SK-N-DZ (cell line): ENCODE measurements around the gene SPPL3.
"Not testable (repeated sequence)": the region's sequence is repeated elsewhere in the genome, so short reads cannot be mapped to it uniquely, and the experiment has no call there.

Experiments used
- DNase-seq: peaks from one replicate; pipeline ENCODE4 v3.0.0-alpha.2; 2015; ENCODE audit warnings: low spot score

SPPL3 gene

GRCh38 chr12:120920178-120920577, 16.0 kb upstream of the SPPL3 start:
- no peak for DNase-seq

GRCh38 chr12:120917748-120918147, 13.6 kb upstream of the SPPL3 start:
- DNase-seq, result no peak

GRCh38 chr12:120916561-120916960, 12.4 kb upstream of the SPPL3 start:
- no peak for DNase-seq

GRCh38 chr12:120914794-120915193, 10.6 kb upstream of the SPPL3 start:
- DNase-seq, result no peak

- no peak for DNase-seq
Observed at GRCh38 chr12:120909633-120910298, 5.6 kb upstream of the SPPL3 start.

GRCh38 chr12:120905856-120906384, 1.8 kb upstream of the SPPL3 start:
- DNase-seq, result no peak

- peak; percentile 45 for DNase-seq
Observed at GRCh38 chr12:120903412-120904196, 554 bp downstream of the SPPL3 start.

GRCh38 chr12:120902846-120903411, 1.2 kb downstream of the SPPL3 start:
- DNase-seq, result no peak

- DNase-seq, result no peak
Observed at GRCh38 chr12:120901818-120902217, 2.3 kb downstream of the SPPL3 start.

GRCh38 chr12:120901101-120901500, 3.1 kb downstream of the SPPL3 start:
- DNase-seq, result not testable (repeated sequence)

GRCh38 chr12:120895532-120895931, 8.6 kb downstream of the SPPL3 start:
- DNase-seq, result no peak

GRCh38 chr12:120892265-120892664, 11.9 kb downstream of the SPPL3 start:
- no peak for DNase-seq

GRCh38 chr12:120890963-120891362, 13.2 kb downstream of the SPPL3 start:
- no peak for DNase-seq

GRCh38 chr12:120887253-120888043, 16.7 kb downstream of the SPPL3 start:
- no peak for DNase-seq

GRCh38 chr12:120886199-120887018, 17.7 kb downstream of the SPPL3 start:
- no peak for DNase-seq

GRCh38 chr12:120885521-120885920, 18.6 kb downstream of the SPPL3 start:
- no peak for DNase-seq

- DNase-seq, result no peak
Observed at GRCh38 chr12:120884644-120885043, 19.5 kb downstream of the SPPL3 start.

- DNase-seq, result no peak
Observed at GRCh38 chr12:120882055-120882555, 22.1 kb downstream of the SPPL3 start.

- DNase-seq, result no peak
Observed at GRCh38 chr12:120879718-120880300, 24.3 kb downstream of the SPPL3 start.

GRCh38 chr12:120879102-120879501, 25.1 kb downstream of the SPPL3 start:
- no peak for DNase-seq
